ENCODE data around the gene USP2. TPM values are rescaled to one million over a fixed set of nuclear protein-coding genes. Genes with fewer than 3 reads are reported as not detected.

Gene USP2
- total RNA-seq, 1 experiment from 2014 or later, result 14.4 TPM

- Histone ChIP-seq H3K4me1 (no peaks in the 10 kb centered on the region), H3K4me3 (ENCODE audit: low read depth, low read length) (no peak overlapping the region), H3K9me3 (no peaks in the 10 kb centered on the region), H3K27me3 (replicated peaks; ENCODE audit: control insufficient read depth, insufficient read depth, low read length) (0 out of 2 replicates have a peak, but pooled peaks cover 1% of the 10 kb centered on the region), H3K36me3 (ENCODE audit: control insufficient read depth, insufficient read depth, low read length) (no peaks in the 10 kb centered on the region)
- peaks cover 6% of the 10 kb centered on the region for H3K4me1 Mint-ChIP-seq (ENCODE audit: low read depth, unreplicated experiment)
- intact Hi-C loops (cut with micrococcal nuclease; ENCODE audit: unreplicated experiment), result loop anchor here (5.0 kb wide), 1 partner anchor 41 kb away; no protein-coding TSS in a partner anchor
- no peak for TF ChIP-seq CTCF (IDR thresholded peaks at IDR 0.05; ENCODE audit: insufficient read depth in 1 of 2, low read depth in 1 of 2, low read length in 1 of 2, severe bottlenecking in 1 of 2, unreplicated experiment in 1 of 2)
- no peak overlapping the region for H3K4me3 Mint-ChIP-seq (ENCODE audit: unreplicated experiment)
- no peaks in the 10 kb centered on the region for H3K27me3 Mint-ChIP-seq (ENCODE audit: insufficient read depth, unreplicated experiment)
- no peak for DNase-seq
- no peak overlapping the region for H3K27ac Mint-ChIP-seq (ENCODE audit: unreplicated experiment)
- CTCF ChIA-PET, result interaction anchor here (1.0 to 1.4 kb wide), 2 partner anchors 10 to 53 kb away, joined by 3 to 5 read pairs; partner anchors contain the start of gene USP2
- H3K9me3 Mint-ChIP-seq (ENCODE audit: unreplicated experiment), result no peaks in the 10 kb centered on the region
- H3K36me3 Mint-ChIP-seq (ENCODE audit: insufficient read depth, unreplicated experiment), result no peaks in the 10 kb centered on the region
- POLR2A ChIA-PET, result no interaction called here
- no TSS peak for BruUV-seq (replicated peaks)
These were observed 9.8 kb upstream of the USP2 start for GRCh38 chr11:119391275-119391674.

- DNase-seq, result peak; percentile 77 to 82
- H3K9me3 Mint-ChIP-seq (ENCODE audit: unreplicated experiment), result no peaks in the 10 kb centered on the region
- H3K27me3 ChIP-seq (replicated peaks; ENCODE audit: control insufficient read depth, insufficient read depth, low read length), result 0 out of 2 replicates have a peak, but pooled peaks cover 1% of the 10 kb centered on the region
- TF ChIP-seq CTCF (IDR thresholded peaks at IDR 0.05; ENCODE audit: insufficient read depth in 1 of 2, low read depth in 1 of 2, low read length in 1 of 2, severe bottlenecking in 1 of 2, unreplicated experiment in 1 of 2), result peak; percentile 90
- ChIA-PET CTCF (interaction anchor here (0.6 to 1.2 kb wide), 7 partner anchors 8 to 287 kb away, joined by 3 to 12 read pairs (median 4); partner anchors contain the start of genes DPAGT1 and USP2), POLR2A (no interaction called here)
- no peaks in the 10 kb centered on the region for H3K36me3 ChIP-seq (ENCODE audit: control insufficient read depth, insufficient read depth, low read length)
- intact Hi-C loops (cut with micrococcal nuclease; ENCODE audit: unreplicated experiment), result loop anchor here (5.0 kb wide), 1 partner anchor 43 kb away; no protein-coding TSS in a partner anchor
- H3K4me3 ChIP-seq (ENCODE audit: low read depth, low read length), result no peak overlapping the region
- H3K4me1 Mint-ChIP-seq (ENCODE audit: low read depth, unreplicated experiment), result peaks cover 6% of the 10 kb centered on the region
- H3K9me3 ChIP-seq, result no peaks in the 10 kb centered on the region
- H3K4me1 ChIP-seq, result no peaks in the 10 kb centered on the region
- no peaks in the 10 kb centered on the region for H3K27me3 Mint-ChIP-seq (ENCODE audit: insufficient read depth, unreplicated experiment)
- H3K36me3 Mint-ChIP-seq (ENCODE audit: insufficient read depth, unreplicated experiment), result no peaks in the 10 kb centered on the region
- BruUV-seq (replicated peaks), result no TSS peak
- H3K4me3 Mint-ChIP-seq (ENCODE audit: unreplicated experiment), result no peak overlapping the region
- H3K27ac Mint-ChIP-seq (ENCODE audit: unreplicated experiment), result no peak overlapping the region
These were observed 8.2 kb upstream of the USP2 start for GRCh38 chr11:119389611-119390254.

- H3K36me3 ChIP-seq (ENCODE audit: control insufficient read depth, insufficient read depth, low read length), result no peaks in the 10 kb centered on the region
- H3K4me3 Mint-ChIP-seq (ENCODE audit: unreplicated experiment), result no peak overlapping the region
- DNase-seq, result no peak
- BruUV-seq (replicated peaks), result no TSS peak
- H3K36me3 Mint-ChIP-seq (ENCODE audit: insufficient read depth, unreplicated experiment), result no peaks in the 10 kb centered on the region
- intact Hi-C loops (cut with micrococcal nuclease; ENCODE audit: unreplicated experiment), result no loop called here
- ChIA-PET POLR2A (no interaction called here), CTCF (no interaction called here)
- H3K4me1 Mint-ChIP-seq (ENCODE audit: low read depth, unreplicated experiment), result peaks cover 6% of the 10 kb centered on the region
- no peaks in the 10 kb centered on the region for H3K9me3 Mint-ChIP-seq (ENCODE audit: unreplicated experiment)
- no peak overlapping the region for H3K27ac Mint-ChIP-seq (ENCODE audit: unreplicated experiment)
- H3K27me3 ChIP-seq (replicated peaks; ENCODE audit: control insufficient read depth, insufficient read depth, low read length), result no peaks in the 10 kb centered on the region
- H3K9me3 ChIP-seq, result no peaks in the 10 kb centered on the region
- no peaks in the 10 kb centered on the region for H3K4me1 ChIP-seq
- H3K27me3 Mint-ChIP-seq (ENCODE audit: insufficient read depth, unreplicated experiment), result no peaks in the 10 kb centered on the region
- no peak overlapping the region for H3K4me3 ChIP-seq (ENCODE audit: low read depth, low read length)
- TF ChIP-seq CTCF (IDR thresholded peaks at IDR 0.05; ENCODE audit: insufficient read depth in 1 of 2, low read depth in 1 of 2, low read length in 1 of 2, severe bottlenecking in 1 of 2, unreplicated experiment in 1 of 2), result no peak
These were observed 6.6 kb upstream of the USP2 start for GRCh38 chr11:119388103-119388502.
